Neural progenitor cell (in vitro differentiated cells): ENCODE data around the gene C17orf50. TPM values are rescaled to one million over a fixed set of nuclear protein-coding genes. Genes with fewer than 3 reads are reported as not detected.
A peak's percentile ranks its signal among the peaks of the same experiment; 100 is the strongest.

Experiments
- DNase-seq: peaks from one replicate; pipeline ENCODE4 v3.0.0-alpha.2; 2016; ENCODE audit warnings: low spot score
- H2AFZ ChIP-seq: fragments of 200-600 bp; sonication (generic); replicated peaks from 2 replicates; pipeline ENCODE4 v1.6.1; 2016; ENCODE audit warnings: antibody characterized with exemption
- H3F3A ChIP-seq: fragments of 200-600 bp; sonication (generic); 2 replicates; pipeline ENCODE4 v1.6.1; 2016; ENCODE audit warnings: antibody characterized with exemption, low read depth
- H3K27ac ChIP-seq: fragments of 200-600 bp; sonication (generic); 2 replicates; pipeline ENCODE4 v1.5.1; 2016; ENCODE audit warnings: mild to moderate bottlenecking
- H3K27me3 ChIP-seq: fragments of 200-600 bp; sonication (generic); 2 replicates; pipeline ENCODE4 v1.6.1; 2016; ENCODE audit warnings: mild to moderate bottlenecking, moderate library complexity
- H3K36me3 ChIP-seq: fragments of 200-600 bp; sonication (generic); 2 replicates; pipeline ENCODE4 v1.5.1; 2016
- H3K4me1 ChIP-seq: fragments of 200-600 bp; sonication (generic); 2 replicates; pipeline ENCODE4 v1.6.1; 2016; ENCODE audit warnings: mixed run types
- H3K4me2 ChIP-seq: fragments of 200-600 bp; sonication (generic); 2 replicates; pipeline ENCODE4 v1.6.1; 2016
- H3K4me3 ChIP-seq: fragments of 200-600 bp; sonication (generic); 2 replicates; pipeline ENCODE4 v1.5.1; 2016
- H3K79me2 ChIP-seq: fragments of 200-600 bp; sonication (generic); 2 replicates; pipeline ENCODE4 v1.6.1; 2016; ENCODE audit warnings: low read depth
- H3K9ac ChIP-seq: fragments of 200-600 bp; sonication (generic); 2 replicates; pipeline ENCODE4 v1.6.1; 2016
- H3K9me3 ChIP-seq: fragments of 200-600 bp; sonication (generic); 2 replicates; pipeline ENCODE4 v1.5.1; 2016; ENCODE audit warnings: low read depth
- H4K20me1 ChIP-seq: fragments of 200-600 bp; sonication (generic); 2 replicates; pipeline ENCODE4 v1.6.1; 2016; ENCODE audit warnings: low read depth
- H3K27ac Mint-ChIP-seq: 3 replicates; pipeline ENCODE4 v1.8.0; 2021; ENCODE audit warnings: mixed read lengths
- H3K27me3 Mint-ChIP-seq: 2 replicates; pipeline ENCODE4 v1.8.0; 2022; ENCODE audit warnings: low read depth, mild to moderate bottlenecking, inconsistent platforms, moderate library complexity, mixed read lengths; ENCODE audit not compliant: insufficient read depth
- H3K36me3 Mint-ChIP-seq: 3 replicates; pipeline ENCODE4 v1.8.0; 2021; ENCODE audit warnings: mixed read lengths
- H3K4me1 Mint-ChIP-seq: 3 replicates; pipeline ENCODE4 v1.8.0; 2021; ENCODE audit warnings: mixed read lengths
- H3K4me3 Mint-ChIP-seq: 3 replicates; pipeline ENCODE4 v1.8.0; 2021; ENCODE audit warnings: mild to moderate bottlenecking, moderate library complexity, mixed read lengths
- H3K9me3 Mint-ChIP-seq: 3 replicates; pipeline ENCODE4 v1.8.0; 2020; ENCODE audit warnings: mixed read lengths
- EZH2 ChIP-seq: fragments of 200-600 bp; sonication (generic); IDR thresholded peaks from 2 replicates; pipeline ENCODE4 v1.6.1; 2017; ENCODE audit warnings: antibody characterized with exemption, mild to moderate bottlenecking, moderate library complexity
- EZH2phosphoT487 ChIP-seq: fragments of 200-600 bp; sonication (generic); IDR thresholded peaks from 2 replicates; pipeline ENCODE4 v1.6.1; 2017; ENCODE audit warnings: antibody characterized with exemption
- total RNA-seq: library from RNA; depleted of rRNA; stranded (reverse); fragments of >200 nt; gene quantifications from 2 replicates; pipeline ENCODE4 v1.2.3, GENCODE V29; 2015; ENCODE audit warnings: low replicate concordance
- TF ChIP-seq, protein P1 (sequence below): fragments of 200-600 bp; sonication (generic); IDR thresholded peaks from 2 replicates; pipeline ENCODE4 v1.5.1; 2017; ENCODE audit warnings: antibody characterized with exemption, mild to moderate bottlenecking

The C17orf50 gene
- total RNA-seq, 1 donor from 2014 or later = not detected

DNA sequence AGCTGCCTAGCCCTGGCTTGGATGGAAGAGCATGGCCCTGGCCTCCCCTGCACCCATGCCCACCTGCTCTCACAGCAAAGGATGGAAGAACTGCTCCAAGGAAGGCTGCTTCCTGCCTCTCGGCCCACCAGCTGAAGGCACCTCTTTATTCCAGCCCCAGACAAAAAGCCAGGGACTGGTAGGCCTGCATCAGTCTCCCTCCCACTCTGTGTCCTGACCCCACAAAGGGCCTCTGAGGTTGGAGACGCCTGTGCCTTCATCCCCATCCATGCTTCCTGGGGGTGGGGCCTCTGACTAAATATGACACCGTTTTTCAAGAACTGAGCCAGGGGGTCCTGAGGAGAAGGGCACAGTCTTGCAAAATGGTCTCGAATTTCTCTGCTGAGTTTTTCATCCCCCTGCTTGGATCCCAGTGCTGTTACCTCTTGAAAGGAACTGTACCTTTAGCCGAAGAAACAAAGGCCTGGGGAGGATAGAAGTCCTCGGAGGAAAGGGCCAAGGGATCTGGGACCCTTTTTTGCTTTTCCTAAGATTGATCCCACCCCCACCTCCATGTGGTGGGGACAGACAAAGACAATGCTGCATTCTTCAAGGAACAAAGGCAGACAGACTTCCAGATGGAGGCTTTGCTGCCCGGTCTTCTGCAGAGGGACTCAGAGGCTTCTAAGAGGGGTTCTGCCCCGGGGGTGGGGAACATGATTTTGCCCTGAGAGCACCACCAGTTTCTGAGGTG, 5.2 kb downstream of the C17orf50 start:
- peaks cover under 1% of the 10 kb centered on the region for H3K27me3 Mint-ChIP-seq
- no peaks in the 10 kb centered on the region for H3K9me3 Mint-ChIP-seq
- Histone ChIP-seq H3K36me3 (no peaks in the 10 kb centered on the region), H3K27me3 (no peaks in the 10 kb centered on the region), H3K4me2 (peak overlapping the region; percentile 32), H4K20me1 (no peaks in the 10 kb centered on the region), H3K9ac (no peak overlapping the region), H2AFZ (peak overlapping the region; percentile 79), H3K27ac (no peak overlapping the region), H3K9me3 (no peaks in the 10 kb centered on the region), H3F3A (peaks cover 29% of the 10 kb centered on the region), H3K79me2 (no peaks in the 10 kb centered on the region), H3K4me3 (no peak overlapping the region), H3K4me1 (peaks cover 19% of the 10 kb centered on the region)
- peak; percentile 32 for DNase-seq
- TF ChIP-seq EZH2phosphoT487 = no peak
- TF ChIP-seq, protein P1, sequence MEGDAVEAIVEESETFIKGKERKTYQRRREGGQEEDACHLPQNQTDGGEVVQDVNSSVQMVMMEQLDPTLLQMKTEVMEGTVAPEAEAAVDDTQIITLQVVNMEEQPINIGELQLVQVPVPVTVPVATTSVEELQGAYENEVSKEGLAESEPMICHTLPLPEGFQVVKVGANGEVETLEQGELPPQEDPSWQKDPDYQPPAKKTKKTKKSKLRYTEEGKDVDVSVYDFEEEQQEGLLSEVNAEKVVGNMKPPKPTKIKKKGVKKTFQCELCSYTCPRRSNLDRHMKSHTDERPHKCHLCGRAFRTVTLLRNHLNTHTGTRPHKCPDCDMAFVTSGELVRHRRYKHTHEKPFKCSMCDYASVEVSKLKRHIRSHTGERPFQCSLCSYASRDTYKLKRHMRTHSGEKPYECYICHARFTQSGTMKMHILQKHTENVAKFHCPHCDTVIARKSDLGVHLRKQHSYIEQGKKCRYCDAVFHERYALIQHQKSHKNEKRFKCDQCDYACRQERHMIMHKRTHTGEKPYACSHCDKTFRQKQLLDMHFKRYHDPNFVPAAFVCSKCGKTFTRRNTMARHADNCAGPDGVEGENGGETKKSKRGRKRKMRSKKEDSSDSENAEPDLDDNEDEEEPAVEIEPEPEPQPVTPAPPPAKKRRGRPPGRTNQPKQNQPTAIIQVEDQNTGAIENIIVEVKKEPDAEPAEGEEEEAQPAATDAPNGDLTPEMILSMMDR = no peak
- TF ChIP-seq EZH2 = no peak
- H3K36me3 Mint-ChIP-seq = no peaks in the 10 kb centered on the region
- H3K27ac Mint-ChIP-seq = peak overlapping the region; percentile 88
- peaks cover 26% of the 10 kb centered on the region for H3K4me1 Mint-ChIP-seq
- peak overlapping the region; percentile 64 for H3K4me3 Mint-ChIP-seq

- Histone ChIP-seq H3K79me2 (no peaks in the 10 kb centered on the region), H3K27ac (no peak overlapping the region), H3K4me3 (no peak overlapping the region), H3K4me2 (no peak overlapping the region), H3K27me3 (no peaks in the 10 kb centered on the region), H4K20me1 (no peaks in the 10 kb centered on the region), H3K4me1 (peaks cover 19% of the 10 kb centered on the region), H2AFZ (peak overlapping the region; percentile 79), H3K9me3 (no peaks in the 10 kb centered on the region), H3K9ac (no peak overlapping the region), H3K36me3 (no peaks in the 10 kb centered on the region), H3F3A (peaks cover 29% of the 10 kb centered on the region)
- no peak overlapping the region for H3K27ac Mint-ChIP-seq
- H3K4me1 Mint-ChIP-seq = peaks cover 26% of the 10 kb centered on the region
- TF ChIP-seq EZH2phosphoT487 (no peak), EZH2 (no peak)
- TF ChIP-seq, protein P1 = no peak
- H3K9me3 Mint-ChIP-seq = no peaks in the 10 kb centered on the region
- H3K36me3 Mint-ChIP-seq = no peaks in the 10 kb centered on the region
- H3K27me3 Mint-ChIP-seq = peaks cover 3% of the 10 kb centered on the region
- no peak overlapping the region for H3K4me3 Mint-ChIP-seq
- no peak for DNase-seq
Measured at GRCh38 chr17:35766489-35766877, 5.8 kb downstream of the C17orf50 start.

GRCh38 chr17:35766903-35767510, 6.3 kb downstream of the C17orf50 start:
- peaks cover 30% of the 10 kb centered on the region for H3K4me1 Mint-ChIP-seq

More at GRCh38 chr17:35766903-35767510, 6.3 kb downstream of the C17orf50 start:
- H3K9ac ChIP-seq = no peak overlapping the region
- TF ChIP-seq EZH2 (no peak), EZH2phosphoT487 (no peak)
- TF ChIP-seq, protein P1 = peak; percentile 43
- no peak overlapping the region for H3K4me3 ChIP-seq
- Mint-ChIP-seq H3K36me3 (no peaks in the 10 kb centered on the region), H3K27me3 (peaks cover 5% of the 10 kb centered on the region), H3K9me3 (no peaks in the 10 kb centered on the region), H3K4me3 (no peak overlapping the region), H3K27ac (no peak overlapping the region)
- H3K36me3 ChIP-seq = no peaks in the 10 kb centered on the region
- no peak overlapping the region for H2AFZ ChIP-seq
- H3F3A ChIP-seq = peaks cover 29% of the 10 kb centered on the region
- no peak for DNase-seq
- no peak overlapping the region for H3K4me2 ChIP-seq
- no peaks in the 10 kb centered on the region for H3K9me3 ChIP-seq
- H4K20me1 ChIP-seq = no peaks in the 10 kb centered on the region
- no peaks in the 10 kb centered on the region for H3K79me2 ChIP-seq
- H3K4me1 ChIP-seq = peaks cover 21% of the 10 kb centered on the region
- no peaks in the 10 kb centered on the region for H3K27me3 ChIP-seq
- no peak overlapping the region for H3K27ac ChIP-seq
